Cardiac septum (tissue), 1 donor: ENCODE results near the gene FBXO31. TPM values are rescaled to one million over a fixed set of nuclear protein-coding genes. Genes with fewer than 3 reads are reported as not detected.
A peak's percentile ranks its signal among the peaks of the same experiment; 100 is the strongest.
"Not testable (repeated sequence)": the region's sequence is repeated elsewhere in the genome, so short reads cannot be mapped to it uniquely, and the experiment has no call there.

Experiments used
- DNase-seq: peaks from one replicate; pipeline ENCODE4 v3.0.0-alpha.2; 2020; ENCODE audit warnings: low spot score
- intact Hi-C: fragments of 100-400 bp; cut with DNase I; formaldehyde crosslinking; loops from one replicate; pipeline ENCODE4 v1.14.0; 2022
- total RNA-seq: library from RNA; stranded (reverse); fragmentation: NEBNext Ultra II Directional; extraction: Animal tissue kit (Norgen Biotek cat#: 25700); gene quantifications from one replicate; pipeline ENCODE4 v1.2.1, GENCODE V29; 2021
- donor health status: DM: no; HTN: no; CAD: no.

Gene FBXO31
- total RNA-seq, 1 donor from 2014 or later: 73.9 TPM

DNA sequence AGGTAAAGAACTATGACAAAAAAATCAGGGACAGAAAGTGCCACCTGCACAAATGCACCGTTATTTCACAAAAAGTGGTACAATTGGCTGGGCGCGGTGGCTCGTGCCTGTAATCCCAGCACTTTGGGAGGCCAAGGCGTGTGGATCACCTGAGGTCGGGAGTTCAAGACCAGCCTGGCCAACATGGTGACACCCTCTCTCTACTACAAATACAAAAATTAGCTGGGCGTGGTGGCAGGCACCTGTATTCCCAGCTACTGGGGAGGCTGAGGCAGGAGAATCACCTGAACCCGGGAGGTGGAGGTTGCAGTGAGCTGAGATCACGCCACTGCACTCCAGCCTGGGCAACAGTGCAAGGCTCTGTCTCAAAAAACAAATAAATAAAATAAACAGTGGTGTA is 6.3 kb upstream of the FBXO31 start:
- intact Hi-C loops: loop anchor here (5.0 kb wide), 2 partner anchors 107 to 247 kb away; no protein-coding TSS in a partner anchor
- not testable (repeated sequence) for DNase-seq

- intact Hi-C loops: no loop called here
- no peak for DNase-seq
Measured at GRCh38 chr16:87389245-87389644, 5.7 kb upstream of the FBXO31 start.

- no peak for DNase-seq
- intact Hi-C loops: no loop called here
Measured at GRCh38 chr16:87388818-87389134, 5.2 kb upstream of the FBXO31 start.

DNA sequence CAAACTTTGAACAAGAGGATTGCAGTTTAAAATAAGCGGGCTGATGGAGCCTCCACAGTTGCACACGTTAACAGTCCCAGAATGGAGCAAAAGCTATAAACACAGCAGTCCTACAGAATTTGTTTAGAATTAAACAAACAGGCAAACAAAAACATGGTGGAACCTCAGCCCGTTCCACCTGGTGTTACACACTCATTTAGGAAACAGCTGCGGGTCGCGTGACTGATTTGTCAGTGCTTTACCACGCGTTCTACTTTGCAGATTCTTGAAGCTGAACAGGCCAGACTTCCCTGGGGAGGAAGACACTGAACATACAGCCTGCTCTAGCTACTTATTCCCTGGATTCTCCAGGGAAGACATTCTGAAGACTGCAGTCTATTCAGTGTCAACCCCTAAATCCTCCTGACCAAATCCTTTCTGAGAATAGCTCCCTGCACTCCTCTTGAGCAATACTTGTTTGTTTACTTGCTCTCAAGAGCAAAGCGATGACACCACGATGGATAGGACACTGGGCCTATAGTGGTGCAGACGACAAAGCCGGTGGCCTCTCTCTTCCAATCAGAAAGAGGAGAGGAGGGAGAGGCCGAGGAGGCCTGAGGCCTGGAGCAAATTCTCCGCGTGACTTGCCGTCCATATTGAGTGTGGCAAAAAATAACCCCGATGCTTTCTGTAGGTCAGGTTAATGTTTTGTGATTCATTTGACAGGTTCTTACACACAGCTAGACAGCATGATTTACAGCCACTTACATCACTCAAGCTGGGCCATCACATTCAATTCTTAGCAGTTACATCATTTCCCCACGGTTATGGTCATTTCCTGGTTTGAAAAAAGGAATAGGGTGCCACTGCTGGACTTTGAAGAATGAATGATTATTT is 4.6 kb upstream of the FBXO31 start:
- intact Hi-C loops: no loop called here
- DNase-seq: peak; percentile 94

DNA sequence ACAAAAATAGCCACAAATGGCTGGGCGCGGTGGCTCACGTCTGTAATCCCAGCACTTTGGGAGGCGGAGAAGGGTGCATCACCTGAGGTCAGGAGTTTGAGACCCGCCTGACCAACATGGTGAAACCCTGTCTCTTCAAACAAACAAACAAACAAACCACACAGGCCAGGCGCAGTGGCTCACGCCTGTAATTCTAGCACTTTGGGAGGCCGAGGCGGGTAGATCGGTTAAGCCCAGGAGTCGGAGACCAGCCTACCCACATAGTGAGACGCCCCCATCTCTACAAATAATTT is 1.2 kb upstream of the FBXO31 start:
- intact Hi-C loops: loop anchor here (2.0 kb wide), 1 partner anchor 68 kb away; the partner anchor contains the start of gene C16orf95
- DNase-seq: not testable (repeated sequence)

DNA sequence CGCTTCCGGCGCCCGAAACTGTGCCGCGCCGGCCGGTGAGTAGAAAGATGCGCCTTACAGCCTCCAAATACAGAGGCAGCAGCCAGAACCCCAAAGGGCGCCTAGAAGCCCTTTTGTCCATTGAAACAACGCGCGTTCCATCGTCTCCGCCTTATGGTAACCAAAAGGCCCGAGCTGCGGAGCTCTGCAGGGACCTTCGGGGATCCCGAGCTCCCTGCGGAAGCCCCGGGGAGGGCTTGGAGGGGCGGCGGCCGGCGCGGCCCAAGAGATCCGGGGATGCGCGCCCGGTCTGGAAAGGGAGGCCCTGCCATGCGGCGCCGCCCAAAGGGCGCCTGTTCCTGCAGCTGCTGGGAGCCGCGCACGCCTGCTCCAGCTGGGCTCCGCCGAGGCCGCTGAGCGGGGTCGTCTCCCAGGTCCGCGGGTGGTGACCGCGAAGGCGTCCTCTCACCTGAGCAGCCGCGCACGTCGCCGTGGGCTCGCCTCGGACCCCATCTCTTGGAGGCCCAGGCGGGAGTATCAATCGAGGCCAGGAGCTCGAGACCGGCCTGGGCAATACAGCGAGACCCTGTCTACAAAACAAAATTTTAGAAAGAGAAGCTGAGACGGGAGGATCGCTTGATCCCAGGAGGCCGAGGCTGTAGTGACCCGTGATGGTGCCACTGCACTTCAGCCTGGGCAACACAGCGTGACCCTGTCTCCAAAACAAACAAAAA is 742 bp upstream of the FBXO31 start:
- DNase-seq: peak; percentile 83
- intact Hi-C loops: loop anchor here (2.0 kb wide), 1 partner anchor 68 kb away; the partner anchor contains the start of gene C16orf95

- intact Hi-C loops: no loop called here
- no peak for DNase-seq
Measured at GRCh38 chr16:87382023-87382785, 1.4 kb downstream of the FBXO31 start.

DNA sequence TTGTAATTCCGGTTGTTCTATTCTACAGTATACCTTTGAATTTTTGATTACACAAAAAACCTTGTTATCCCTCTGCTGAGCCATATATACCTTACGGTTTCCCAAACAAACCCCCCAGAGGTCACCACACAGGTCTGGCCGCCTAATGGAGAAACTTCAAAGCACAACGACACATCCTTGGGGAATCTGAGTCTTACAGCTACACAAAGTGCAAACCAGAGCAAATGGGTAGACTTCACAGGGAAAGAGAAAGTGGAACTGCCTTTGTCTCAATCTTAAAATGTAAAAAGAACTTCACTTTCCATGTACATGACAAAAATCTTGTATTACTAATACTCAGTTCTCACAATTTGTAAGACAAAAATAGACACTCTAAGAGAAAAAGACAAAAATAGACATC is 2.7 kb downstream of the FBXO31 start:
- intact Hi-C loops: no loop called here
- DNase-seq: no peak

DNA sequence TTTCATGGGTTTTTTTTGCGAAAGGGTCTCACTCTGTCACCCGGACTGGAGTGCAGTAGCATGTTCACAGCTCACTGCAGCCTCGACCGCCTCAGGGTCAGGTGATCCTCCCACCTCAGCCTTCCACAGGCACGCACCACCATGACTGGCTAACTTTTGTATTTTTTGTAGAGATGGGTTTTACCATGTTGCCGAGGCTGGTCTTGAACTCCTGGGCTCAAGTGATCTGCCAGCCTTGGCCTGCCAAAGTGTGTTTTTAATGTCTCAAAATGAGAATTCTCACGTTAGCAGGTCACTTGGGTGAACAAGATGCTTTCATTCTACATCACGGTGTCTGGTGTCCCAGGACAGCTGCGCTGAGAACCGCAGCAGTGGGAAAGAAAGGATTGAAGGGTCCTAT is 3.2 kb downstream of the FBXO31 start:
- intact Hi-C loops: no loop called here
- DNase-seq: no peak

- DNase-seq, intact Hi-C loops: not testable (repeated sequence)
Measured at GRCh38 chr16:87379312-87379752, 4.2 kb downstream of the FBXO31 start.

- intact Hi-C loops: no loop called here
- no peak for DNase-seq
Measured at GRCh38 chr16:87376660-87377059, 6.9 kb downstream of the FBXO31 start.

DNA sequence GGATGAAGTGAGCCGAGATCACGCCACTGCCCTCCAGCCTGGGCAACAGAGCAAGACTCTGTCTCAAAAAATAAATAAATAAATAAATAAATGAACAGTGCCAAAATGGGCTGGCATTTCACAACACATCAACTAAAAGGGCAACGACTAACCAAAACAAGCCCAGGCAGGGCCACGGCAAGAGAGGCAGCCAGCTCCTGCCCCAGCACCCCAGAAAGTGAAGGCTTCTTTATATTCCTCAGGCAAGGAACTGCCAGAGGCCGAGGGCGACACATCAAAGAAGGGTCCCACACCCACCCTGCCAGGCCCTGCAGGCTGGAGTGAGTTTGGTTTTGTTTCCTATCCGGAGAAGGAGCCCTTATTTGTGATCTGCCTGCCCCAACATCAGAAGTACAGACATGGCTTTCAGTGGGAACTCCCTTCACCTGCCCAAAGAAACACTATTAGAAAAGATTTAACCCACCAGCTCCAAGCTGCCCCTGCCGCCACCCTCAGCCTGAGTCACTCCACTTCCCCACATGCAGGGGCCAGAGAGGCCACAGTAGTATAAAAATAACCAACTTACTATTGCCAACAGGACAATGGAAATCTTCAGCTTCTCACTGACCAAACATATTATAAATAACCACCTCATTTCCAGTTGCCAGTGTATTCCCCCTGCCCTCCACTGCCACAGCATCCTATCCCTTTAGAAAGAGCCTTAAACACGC is 8.0 kb downstream of the FBXO31 start:
- intact Hi-C loops: no loop called here

DNA sequence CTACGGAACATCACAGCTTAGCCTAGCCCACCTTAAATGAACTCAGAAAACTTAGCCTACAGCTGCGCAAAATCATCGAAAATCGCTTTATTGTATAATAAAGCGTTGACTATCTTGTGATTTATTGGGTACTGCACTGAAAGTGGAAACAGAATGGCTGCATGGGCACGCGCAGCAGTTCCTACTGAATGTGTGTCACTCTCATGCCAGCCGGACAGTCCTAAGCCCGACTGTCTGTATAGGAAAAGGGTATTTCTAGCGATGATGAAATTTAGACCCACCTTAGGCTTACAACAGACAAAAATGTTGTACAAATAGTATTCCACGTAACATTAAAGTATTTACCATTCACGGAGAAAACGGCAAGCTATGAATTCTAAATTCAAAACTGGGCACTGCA is 9.3 kb downstream of the FBXO31 start:
- no peak for DNase-seq
- intact Hi-C loops: no loop called here

More for the DNA sequence above, 8.0 kb downstream of the FBXO31 start:
- no peak for DNase-seq

GRCh38 chr16:87372305-87372704 is 11.3 kb downstream of the FBXO31 start:
- no peak for DNase-seq
- intact Hi-C loops: no loop called here

GRCh38 chr16:87371261-87371866 is 12.2 kb downstream of the FBXO31 start:
- DNase-seq: no peak
- intact Hi-C loops: no loop called here

DNA sequence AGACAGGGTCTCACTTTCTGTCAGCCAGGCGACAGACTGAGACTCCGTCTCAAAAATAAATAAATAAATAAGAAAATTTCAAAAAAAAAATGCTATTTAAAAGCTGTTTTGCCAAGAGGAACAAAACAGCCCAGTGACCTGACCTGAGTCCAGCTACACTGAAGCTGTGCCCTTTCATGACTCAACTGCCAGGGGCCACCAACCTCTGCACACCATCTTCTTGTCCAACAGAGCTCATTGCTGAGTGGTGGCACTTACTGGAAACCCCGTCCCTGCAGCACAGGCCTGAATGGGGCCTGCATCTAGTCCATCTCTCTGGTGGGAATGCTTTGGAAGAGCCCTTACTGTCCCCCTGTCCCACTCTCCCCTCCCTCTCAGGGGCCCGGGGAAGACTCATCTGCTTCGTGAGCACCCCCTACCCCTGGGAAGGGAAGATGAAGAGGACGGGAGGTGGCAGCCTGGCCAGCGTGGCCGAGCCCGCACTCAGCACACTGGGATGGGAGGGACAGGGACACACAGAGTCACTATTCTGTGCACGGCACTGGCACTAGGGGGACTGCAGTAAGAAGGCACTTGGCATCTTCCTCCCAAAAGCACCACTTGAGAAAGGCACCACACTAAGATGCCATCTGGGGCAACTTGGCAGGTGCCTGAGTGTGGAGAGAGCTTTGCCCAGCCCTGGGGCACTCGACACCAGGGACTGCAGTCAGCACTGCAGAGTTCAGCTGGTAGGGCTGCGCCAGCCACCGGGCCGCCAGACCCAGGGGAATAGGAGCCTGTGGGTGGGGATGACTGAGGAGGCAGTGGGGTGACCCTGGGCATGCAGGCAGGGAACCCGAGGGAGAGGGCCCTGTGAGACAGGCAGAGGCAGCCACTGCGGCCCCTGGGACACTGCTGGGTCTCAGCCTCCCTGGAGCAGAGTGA is 13.5 kb downstream of the FBXO31 start:
- no peak for DNase-seq
- intact Hi-C loops: no loop called here

- no peak for DNase-seq
- intact Hi-C loops: no loop called here
Measured at GRCh38 chr16:87369117-87369765, 14.3 kb downstream of the FBXO31 start.
